Activated CD4-positive, alpha-beta T cell treated with anti-CD3 and anti-CD28 coated beads for 24 hours (primary cell): ENCODE results near the gene MYO1C.

ENCODE experiments used
- DNase-seq, 2 donors: peaks; one replicate each; pipeline ENCODE4 v3.0.0-alpha.2; 2020; ENCODE audit warnings: low read depth in 2 of 2

Gene MYO1C

DNA sequence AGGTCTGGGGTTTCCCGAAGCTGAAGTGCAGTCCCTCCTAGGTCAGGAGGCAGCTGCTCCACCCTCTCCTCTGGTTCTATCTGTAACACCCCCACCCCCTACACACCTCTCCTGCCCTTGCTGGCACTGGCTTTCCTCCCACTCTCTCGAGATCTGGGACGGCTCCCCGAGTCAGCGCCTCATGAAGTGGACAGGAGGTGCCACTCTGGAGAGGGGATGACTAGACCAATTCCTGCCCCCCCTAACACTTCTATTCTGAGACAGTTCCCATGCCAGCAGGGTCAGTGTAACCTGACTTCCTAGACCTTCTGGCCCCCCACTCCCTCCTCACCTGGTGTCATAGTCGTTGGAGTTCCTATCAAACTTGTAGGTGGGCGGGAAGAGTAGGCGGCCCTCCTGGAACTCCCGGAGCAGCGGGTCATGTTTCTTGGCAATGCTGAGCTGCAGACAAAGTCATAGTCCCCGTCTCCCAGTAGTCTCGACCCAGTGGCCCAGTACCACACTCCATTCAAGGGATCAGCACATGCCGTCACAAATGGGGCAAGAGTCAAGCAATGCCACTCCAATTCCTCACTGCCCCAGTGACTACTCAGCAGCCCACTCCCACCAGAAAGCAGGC, 14.3 kb upstream of the MYO1C start:
- no peak for DNase-seq

DNA sequence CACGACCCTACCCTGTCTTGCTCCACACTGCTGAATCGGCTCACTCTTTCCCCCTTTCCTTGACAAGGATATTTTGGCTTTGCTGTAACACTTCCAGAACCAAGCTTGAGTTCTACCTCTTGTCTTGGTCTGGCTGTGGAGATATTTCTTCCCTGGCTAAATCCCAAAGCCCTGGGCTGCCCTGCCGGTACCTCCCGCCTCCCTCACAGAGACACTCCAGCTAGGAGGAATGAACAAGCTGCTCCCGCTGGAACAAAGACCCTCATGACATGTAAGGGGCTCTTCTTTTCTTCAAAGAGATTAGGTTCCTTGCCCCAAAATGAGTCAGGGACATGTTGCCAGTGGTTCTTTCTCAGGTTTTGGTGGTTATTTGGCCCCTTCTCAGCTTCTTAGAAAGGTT, 13.1 kb upstream of the MYO1C start:
- DNase-seq, result no peak

DNA sequence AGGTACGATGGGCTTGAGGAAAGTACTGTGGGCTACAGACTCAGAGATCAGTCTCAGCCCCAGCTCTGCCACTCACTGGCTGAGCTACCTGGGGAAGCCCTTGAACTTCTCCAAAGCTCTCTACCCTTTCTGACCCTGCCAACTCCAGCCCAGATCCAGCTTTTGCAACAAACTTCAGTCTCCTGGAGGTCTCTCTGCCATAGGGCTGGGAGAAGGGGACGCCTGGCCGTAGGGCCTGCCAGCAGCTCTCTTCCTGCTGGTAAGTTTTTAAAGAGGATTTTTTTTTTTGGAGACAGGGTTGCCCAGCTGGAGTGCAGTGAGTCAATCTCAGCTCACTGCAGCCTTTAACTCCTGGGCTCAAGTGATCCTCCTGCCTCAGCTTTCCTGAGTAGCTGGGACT, 12.4 kb upstream of the MYO1C start:
- DNase-seq, result no peak

DNA sequence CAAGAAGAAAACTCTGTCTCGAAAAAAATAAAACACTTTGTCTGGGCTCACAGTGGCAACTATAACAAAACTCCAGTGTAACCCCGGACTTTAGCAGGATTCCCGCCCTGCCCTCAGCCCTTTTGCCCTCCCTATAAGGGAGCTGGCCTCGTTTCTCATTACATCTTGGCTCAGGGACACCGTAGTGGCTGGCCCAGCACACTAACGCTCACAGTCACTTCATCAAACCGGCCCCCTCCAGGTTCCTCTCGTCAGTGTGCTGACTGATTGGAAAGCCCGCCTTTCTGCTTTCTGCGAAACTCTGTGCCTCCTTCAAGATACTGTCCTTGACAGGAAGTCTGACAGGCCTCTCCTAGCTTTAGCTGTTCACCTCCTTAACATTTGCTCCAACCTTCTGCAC, 11.2 kb upstream of the MYO1C start:
- DNase-seq, result no peak

DNA sequence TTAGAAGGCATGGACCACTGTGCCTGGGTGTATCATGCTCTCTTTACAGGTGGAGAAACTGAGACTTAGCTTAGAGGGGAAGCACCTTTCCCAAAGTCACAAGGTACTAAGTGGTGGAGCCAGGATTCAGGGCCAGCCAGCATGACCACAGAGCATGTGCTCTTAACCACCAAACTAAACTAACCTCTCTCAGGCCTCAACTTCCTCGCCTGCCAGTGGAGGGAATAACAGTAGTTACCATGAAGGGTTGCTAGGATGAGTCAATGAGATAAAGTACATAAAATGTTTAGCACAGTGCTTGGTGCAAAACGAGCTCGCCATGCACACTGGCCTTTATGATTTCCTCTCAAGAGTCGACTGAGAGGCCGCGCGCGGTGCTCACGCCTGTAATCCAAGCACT, 6.4 kb upstream of the MYO1C start:
- no peak for DNase-seq

DNA sequence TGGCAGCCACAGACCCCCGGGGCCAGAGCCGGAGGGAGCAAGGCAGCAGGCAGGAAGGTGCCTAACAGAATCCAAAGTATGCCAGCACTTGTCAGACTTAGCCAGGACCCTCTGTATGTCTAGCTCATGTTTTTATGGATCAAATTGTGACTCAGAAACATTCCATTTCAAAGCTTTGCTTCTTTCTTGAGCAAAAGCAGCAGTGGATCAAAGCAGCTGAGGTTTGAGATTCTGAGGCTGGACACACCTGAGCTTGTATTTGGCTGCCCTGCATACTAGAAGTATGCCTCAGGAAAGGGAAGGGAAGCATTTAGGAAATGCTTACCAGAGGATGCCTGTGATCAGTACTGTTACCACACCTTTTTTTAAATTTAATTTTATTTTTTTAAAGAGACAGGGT, 5.7 kb upstream of the MYO1C start:
- DNase-seq, result no peak

DNA sequence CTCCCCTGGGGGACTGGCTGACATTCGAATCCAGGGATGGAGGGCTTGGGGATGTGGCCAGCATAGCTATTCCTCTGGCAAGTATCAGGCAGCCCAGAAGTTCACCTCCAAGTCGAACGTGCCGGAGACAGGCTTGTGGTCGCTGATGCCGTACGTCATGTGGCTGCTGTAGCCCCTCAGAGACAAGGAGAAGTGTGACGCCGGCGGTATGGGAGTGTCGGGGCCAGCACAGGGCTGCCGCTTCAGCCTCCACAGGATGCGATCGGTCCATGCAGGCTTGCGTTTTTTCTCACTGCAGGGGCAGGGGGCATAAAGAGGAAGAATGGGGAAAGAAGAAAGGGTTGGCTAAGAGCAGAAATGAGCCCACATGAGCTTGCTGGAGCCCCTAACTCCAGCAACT, 5.3 kb upstream of the MYO1C start:
- DNase-seq, result no peak

DNA sequence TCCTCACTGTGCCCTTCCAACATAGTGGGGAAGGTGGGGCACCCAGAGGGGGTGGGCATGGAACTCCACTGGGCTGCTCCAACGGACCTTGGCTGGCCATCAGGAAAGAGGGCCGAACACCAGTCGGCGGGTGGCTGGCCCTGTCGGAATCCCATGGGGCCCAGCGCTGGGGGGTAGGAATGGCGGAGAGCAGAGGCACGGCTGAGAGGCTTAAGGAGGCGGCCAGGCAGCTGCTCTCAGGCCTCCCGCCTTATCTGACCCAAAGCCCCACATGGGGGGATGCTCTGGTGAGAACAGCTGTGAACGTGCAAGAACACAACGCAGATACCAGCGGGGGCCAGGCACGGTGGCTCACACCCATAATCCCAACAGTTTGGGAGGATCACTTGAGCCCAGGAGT, 4.4 kb upstream of the MYO1C start:
- DNase-seq, result no peak

DNA sequence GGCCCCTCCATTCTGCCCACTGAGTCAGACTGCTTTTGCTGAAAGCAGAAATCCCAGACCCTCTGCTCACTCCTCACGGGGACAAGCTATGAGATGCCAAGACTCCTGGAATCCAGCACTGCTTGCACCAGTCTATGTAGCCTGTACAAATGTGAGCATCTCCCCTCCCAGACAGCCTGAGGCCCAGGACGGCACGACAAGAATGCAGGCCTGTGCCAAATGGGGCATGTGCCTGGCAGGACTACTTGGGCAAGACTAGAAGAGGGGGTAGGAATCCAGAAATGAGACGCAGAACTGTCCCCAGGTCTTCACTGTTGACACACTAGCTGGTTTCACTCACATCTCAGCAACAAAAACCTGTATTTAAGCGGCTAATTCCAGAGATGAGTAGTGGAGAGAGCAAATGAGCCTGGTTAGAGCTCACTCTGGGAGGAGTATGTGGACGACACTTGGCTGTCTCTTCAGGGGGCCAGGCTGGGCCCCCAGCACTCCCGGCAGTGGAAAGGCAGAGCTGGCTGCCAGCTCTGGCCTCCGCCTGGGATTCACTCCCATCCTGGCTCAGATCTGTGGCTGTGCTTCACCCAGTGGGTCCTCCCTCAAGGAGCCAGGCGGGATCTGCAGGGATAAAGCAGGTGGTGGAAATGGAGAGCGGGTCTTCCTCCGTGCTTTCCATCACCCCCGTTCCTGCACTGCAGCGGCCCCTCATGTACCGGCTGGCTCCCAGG, 2.9 kb upstream of the MYO1C start:
- DNase-seq, result no peak

DNA sequence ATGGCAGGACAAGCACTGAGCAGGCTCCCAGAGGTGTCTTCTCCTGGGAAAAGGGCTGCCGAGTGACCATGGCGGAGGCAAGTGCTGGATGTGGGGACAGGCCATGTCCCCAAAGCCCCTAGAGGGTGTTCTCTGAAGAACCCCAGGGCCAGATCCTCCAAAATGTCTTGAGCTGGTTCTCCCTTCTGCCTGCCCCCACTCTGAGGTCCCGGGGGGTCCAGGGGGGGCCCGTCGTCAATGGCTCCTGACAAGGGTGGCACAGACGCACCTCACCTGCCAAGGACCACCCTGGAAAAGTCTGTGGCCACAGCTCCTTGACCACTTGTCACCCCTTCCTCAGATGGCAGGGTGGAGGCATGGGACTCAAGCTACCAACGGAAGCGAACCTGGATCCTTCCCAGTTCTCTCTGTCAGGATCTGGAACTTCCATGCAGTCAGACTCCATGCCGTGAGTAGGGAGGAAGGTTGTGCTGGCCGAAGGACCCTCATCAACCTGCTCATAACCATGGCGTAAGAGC, 2.3 kb upstream of the MYO1C start:
- no peak for DNase-seq

DNA sequence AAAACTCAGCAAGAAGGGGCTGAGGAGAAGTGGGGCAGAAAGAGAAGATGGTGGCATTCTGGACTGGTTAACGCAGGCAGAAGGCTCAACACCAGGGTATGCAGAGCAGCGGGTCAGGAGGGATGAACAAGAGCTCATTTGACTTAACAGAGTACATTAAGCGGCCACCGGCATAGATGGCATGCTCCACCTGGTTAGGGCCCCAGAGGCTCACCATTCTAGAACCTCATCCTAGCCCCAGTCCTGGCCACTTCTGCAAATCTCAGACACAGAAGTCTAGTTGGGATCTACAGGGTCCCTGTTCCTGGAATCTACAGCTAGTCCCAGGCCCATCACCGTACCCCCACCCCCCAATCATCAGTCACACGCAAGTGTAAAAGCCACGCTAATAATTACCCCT, 1.7 kb upstream of the MYO1C start:
- DNase-seq, result no peak

DNA sequence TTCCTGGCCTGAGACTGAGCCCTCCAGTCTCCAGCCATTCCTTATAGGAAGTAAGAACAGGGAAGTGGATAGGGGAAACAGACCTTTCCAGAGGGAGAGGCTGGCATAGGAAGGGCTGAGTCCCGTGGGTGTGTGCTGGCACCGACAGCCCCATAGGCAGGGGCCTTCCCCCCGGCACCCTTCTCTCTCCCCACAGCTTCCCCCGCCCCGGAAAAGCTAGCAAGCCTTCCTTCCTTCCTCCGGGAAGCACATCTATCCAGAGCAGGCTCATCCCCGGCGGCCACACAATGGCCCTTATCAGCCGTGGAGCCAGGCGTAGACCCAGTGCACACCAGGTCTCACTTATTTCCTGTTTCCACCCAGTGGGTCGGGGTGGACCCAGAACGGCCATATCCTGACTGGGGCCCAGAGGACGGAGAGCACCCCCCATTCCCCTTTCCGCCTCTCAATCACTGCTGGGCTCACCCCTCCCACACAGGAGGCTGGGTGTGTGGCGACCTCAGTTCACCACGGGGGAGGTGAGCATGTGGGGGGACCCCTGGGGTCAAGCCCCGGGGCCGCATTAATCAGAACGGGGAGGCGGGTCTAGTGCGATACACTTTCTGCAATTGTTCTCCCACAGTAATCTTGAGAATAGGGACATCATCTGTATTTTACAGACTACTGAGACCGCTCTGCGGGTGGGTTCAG, 950 bp upstream of the MYO1C start:
- no peak for DNase-seq

DNA sequence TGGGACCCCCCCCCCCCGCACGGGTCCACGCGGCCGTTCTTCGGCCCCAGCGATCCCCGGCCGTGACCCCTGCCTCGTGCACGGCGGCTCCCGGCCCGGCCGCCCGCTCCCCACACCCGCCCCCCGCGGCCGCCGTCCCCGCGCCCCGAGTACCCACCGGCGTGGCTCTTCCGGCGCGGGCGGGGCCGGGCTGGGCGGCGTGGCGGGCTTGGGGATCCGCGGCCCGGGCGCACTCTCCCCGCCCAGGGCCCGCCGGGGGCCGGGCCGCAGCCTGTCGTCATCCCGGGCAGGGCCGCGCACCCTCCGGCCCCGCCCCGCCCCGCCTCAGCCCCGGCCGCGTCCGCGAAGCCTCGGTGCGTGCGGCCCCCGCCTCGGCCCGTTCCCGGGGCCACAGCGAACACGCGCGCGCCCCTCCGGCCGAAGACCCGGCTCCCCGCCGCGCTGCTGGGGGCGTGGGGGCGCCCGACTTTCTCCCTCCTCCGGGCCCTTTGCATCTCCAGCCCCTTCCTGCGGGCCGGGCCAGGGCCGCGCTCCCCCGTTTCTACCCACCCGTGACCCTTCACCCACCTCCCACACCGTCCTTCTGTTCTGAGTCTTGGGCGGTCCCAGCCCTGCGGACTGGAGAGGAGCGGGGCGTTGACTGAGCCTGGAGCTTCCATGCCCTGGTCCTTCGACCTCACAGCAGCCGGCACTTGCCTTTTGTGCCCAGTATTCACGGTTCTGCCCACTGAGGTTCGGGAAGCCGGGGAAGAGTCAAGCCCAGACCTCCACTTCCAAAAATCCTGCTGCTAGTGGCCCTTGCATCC, 840 bp downstream of the MYO1C start:
- DNase-seq, result no peak

DNA sequence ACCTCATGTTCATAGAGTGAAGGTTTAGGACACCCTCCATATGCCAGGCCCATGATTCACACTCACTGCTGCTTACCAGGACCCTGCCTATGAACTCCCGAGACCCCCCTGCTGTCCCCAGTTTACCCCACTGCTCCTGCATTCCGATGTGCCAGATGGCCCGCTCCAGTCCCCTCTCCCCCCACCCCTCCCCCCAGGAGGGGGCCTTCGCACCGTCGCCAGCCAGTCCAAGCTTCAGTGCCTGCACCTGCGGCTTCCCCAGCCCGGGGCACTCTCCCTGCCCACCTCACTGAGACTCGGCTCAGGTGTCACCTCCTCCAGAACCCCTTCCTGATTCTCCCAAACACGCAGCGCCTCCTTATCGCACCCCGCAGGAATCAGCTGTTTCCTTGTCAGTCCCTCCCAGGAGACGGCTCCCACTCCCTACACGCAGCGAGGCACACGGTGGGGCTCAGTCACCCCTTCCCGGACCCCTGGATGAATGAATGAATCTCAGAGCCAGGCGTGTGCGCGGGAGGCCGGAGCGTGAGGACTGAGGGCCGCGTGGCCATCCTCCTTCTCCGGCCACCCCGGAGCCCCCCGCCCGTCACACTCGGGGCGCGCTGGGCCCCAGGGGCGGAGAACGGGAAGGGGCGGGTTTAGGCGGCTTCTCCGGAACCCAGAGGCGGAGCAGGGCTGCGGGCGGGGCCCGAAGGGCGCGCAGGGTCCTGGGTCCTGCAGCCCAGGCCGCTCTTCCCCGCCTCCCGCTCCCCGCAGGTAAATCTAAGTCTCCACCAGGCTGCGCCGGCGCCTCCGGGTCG, 1.6 kb downstream of the MYO1C start:
- peak; percentile 52 to 65 for DNase-seq

DNA sequence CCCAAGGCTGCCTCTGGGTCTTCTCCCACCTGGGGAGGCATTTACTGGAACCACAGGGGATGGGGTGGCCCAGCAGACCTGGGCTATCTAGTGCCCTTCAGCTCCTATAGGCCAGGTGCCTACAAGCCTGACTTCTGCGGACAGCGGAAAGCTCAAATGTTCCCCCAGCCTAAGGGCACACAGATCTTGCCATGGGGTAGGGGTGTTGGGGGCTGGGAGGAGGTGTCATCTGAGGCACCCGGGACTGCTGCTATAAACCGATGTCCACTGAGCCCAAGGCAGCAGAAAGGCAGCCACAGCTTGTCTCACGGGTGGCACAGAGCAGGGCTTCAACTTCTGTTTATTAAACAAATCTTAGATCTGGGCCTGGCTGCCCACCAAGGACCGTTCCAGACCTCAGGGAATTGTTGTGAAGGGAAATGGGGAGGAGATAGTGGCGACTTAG, 3.6 kb downstream of the MYO1C start:
- DNase-seq, result no peak

DNA sequence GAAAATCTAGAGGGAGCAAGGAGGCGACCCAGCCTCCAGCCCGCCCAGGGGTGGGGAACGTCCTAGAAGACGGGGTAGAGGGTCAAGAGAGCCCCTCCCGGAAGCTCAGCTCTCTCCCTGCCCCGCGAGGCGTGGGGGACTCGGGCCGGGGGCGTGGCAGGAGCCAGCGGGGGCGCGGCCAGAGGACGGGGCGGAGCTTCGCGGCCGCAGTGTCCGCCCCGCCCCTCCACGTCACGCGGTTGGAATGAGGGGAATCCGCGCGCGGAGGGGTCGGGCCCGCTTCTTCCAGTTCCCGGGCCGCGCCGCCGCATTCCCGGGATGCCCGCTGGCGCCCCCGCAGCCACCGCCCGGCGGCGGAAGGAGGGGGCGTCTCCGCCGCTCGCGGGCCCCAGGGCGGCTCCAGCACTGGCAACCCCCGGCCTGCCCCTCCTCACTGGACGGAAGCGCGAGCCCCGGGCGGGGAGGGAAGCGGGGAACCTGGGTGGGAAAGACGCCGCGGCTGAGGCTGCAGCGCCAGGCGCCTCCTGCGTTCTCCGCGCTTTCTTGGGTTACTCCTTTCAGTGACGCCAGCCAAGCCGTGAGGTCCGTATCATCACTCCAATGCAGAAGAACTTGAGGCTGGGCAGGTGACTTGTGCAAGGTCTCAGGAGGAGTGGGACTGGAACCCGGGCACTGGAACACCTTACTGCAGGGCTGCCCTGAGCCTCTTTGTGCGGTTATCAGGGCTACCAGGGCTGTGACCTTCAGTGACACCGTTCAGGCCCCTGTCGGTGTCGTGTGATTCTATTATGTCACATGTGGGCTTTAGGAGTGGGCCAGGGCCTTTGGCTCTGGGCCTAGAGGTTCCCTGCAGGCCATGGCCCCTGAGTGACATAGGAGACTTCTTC, 4.3 kb downstream of the MYO1C start:
- DNase-seq, result peak in 1 of 2 donors; percentile 56

DNA sequence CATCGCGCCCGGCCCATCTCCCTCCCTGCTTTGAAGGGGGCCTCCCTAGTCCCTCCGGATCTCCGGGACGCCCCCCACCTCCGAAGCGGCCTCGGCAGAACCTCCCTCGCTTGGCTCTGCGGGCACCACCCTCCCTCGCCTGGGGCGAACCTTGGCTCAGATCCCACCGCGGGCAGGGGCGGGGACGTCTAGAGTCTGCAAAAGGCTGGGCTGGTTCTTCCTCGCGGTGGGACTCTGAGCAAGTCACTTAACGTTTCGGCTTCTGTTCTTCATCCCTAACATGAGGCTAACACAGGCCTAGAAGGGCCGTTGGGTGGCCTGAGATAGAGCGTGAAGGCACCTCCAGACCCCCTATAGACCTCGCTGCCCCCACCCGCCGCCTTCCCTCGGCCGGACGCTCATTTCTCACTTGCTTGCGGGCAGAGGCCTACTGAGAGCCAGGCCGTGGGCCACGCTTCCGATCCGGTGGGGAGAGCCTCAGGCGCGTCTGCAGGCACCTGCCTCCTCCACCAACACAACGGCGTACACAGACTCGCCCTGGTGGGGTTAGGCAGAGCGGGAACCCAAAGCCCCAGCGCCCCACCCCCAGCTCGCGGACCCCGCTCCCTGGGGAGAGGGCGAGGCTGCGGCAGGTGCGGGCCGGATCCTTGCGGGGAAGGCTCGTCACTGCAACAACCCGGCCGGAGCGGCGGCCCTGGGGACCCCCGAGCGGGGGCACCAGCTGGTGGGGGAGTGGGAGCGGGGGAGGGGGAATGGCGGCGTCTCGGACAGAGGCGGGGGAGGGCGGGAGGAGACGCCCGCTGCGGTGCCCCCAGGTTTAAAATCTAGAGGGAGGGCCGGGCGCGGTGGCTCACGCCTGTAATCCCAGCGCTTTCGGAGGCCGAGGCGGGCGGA, 5.4 kb downstream of the MYO1C start:
- DNase-seq, result peak; percentile 53 to 61

DNA sequence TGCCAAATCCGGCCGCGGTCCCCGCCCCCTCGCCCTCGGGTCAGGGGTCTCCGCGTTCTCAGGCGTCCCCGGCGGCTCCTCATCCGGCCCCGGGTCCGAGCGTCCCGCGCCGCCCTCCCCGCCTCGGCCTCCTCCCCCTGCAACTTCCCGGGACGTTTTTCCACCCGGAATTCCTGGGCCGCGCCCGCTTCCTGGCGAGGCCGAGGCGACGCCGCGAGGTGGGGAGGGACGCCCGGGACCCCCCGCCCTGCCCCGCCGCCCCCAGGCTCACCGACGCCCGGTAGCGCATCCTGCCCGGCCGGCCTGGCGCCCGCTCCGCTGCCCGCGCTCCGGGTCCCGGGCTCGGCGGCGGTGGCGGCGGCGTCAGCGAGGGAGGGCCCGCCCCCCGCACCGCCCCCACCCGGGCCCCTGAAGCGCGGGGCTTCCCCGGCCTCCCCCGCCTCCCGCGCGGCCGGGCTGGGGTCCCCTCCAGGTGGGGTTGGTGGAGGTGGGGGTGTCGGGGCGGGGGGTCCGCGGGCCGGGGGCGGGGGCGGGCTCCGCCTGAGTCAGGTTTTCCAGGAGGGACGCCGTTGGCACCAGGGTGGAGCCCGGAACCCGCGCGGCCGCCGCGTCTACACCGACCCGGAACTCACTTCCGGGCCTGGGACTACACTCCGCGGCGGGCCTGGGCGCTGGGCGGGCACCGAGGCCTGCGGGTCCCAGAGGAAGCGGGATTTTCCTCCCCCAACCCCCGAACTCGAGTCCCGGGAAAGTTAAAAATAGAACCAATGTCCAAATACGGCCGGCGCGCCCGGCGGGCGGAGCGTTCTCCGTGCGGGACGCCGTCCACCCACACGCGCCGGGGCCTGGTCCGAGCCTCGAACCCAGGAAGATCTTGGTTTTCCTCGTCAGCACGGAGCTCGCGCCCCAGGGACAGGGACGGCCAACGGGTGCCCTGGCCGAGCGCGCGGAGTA, 6.8 kb downstream of the MYO1C start:
- peak in 1 of 2 donors; percentile 53 for DNase-seq
